ENCODE measurements around the gene SLC38A9.
A peak's percentile ranks its signal among the peaks of the same experiment; 100 is the strongest.

Gene SLC38A9

GRCh38 chr5:55600497-55601203 is 111.5 kb downstream of the SLC38A9 start:
- peak overlapping the region; percentile 68 for H3K27ac ChIP-seq
- ChIA-PET CTCF (interaction anchor here (0.5 to 0.7 kb wide), 3 partner anchors 8 to 363 kb away, joined by 3 read pairs; no protein-coding TSS in a partner anchor), POLR2A (ENCODE audit: low non-redundant PET) (no interaction called here)

GRCh38 chr5:55600086-55600485 is 112.0 kb downstream of the SLC38A9 start:
- no peak for DNase-seq (ENCODE audit: low spot score)
- ChIA-PET POLR2A (ENCODE audit: low non-redundant PET) (no interaction called here), CTCF (interaction anchor here (0.6 to 0.7 kb wide), 2 partner anchors 8 to 41 kb away, joined by 3 read pairs; no protein-coding TSS in a partner anchor)
- TF ChIP-seq CTCF (conservative IDR thresholded peaks at IDR 0.05; ENCODE audit: low read depth), result no peak
- H3K27ac ChIP-seq, result no peak overlapping the region

More at GRCh38 chr5:55600497-55601203, 111.5 kb downstream of the SLC38A9 start:
- no peak for DNase-seq (ENCODE audit: low spot score)
- TF ChIP-seq CTCF (conservative IDR thresholded peaks at IDR 0.05; ENCODE audit: low read depth), result no peak

DNA sequence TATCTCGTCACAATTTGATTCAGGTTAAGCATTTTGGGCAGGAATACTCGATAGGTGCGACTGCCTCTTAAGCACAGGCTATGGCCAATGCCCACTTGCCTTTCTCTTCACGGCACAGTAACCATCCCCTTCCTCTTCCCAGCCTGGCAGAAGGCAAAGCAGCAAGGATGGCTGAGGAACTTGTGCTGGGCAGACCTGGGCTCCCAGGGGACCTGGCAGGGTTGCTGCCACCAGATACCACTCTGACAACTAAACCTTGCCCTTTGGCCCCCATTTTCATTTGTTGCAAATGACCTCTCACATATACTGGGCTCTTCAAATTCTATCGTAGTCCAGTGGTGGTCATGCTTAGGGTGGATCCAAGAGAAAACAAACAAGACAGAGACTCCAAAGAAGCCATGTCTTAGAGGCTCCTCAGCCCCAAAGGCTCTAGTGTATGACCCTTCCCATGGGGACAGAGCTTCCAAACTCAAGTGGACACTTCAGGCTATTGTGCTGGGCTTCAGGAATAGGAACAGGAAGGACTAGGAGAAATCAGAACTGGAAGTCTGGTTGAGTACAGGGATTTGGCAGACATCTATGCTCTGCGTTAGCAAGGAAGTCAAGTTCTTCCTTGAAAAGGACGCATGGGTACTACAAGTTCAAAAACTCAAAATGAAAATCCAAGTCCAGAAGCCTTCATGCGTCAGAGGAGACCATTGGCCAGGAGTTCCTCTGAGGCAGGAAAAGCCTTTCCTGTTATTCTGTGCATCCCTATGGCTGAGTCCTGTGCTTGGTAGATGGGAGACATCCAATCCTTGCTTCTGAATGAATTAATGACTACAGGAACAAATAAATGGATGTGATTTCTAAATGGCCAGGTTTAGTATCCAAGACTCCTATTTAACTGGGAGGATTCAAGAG is 112.7 kb downstream of the SLC38A9 start:
- POLR2A ChIA-PET (ENCODE audit: low non-redundant PET), result no interaction called here
- no peak for TF ChIP-seq CTCF (conservative IDR thresholded peaks at IDR 0.05; ENCODE audit: low read depth)
- no peak overlapping the region for H3K27ac ChIP-seq
- DNase-seq (ENCODE audit: low spot score), result no peak
- CTCF ChIA-PET, result no interaction called here

GRCh38 chr5:55597014-55597981 is 114.8 kb downstream of the SLC38A9 start:
- no peak for TF ChIP-seq CTCF (conservative IDR thresholded peaks at IDR 0.05; ENCODE audit: low read depth)
- ChIA-PET CTCF (interaction anchor here (0.6 kb wide), 4 partner anchors 34 to 163 kb away, joined by 3 to 4 read pairs (median 3); no protein-coding TSS in a partner anchor), POLR2A (ENCODE audit: low non-redundant PET) (no interaction called here)
- peak overlapping the region; percentile 76 for H3K27ac ChIP-seq
- peak; percentile 61 for DNase-seq (ENCODE audit: low spot score)

GRCh38 chr5:55594671-55595070 is 117.5 kb downstream of the SLC38A9 start:
- CTCF ChIA-PET, result no interaction called here
- POLR2A ChIA-PET (ENCODE audit: low non-redundant PET), result no interaction called here

More at GRCh38 chr5:55594671-55595070, 117.5 kb downstream of the SLC38A9 start:
- H3K27ac ChIP-seq, result no peak overlapping the region
- TF ChIP-seq CTCF (conservative IDR thresholded peaks at IDR 0.05; ENCODE audit: low read depth), result no peak
- no peak for DNase-seq (ENCODE audit: low spot score)

All from RWPE1 (cell line).